Fibroblast of mammary gland (primary cell): ENCODE data around the gene USP3.
"Not testable (repeated sequence)": the region's sequence is repeated elsewhere in the genome, so short reads cannot be mapped to it uniquely, and the experiment has no call there.

Source experiments
- DNase-seq: peaks from one replicate; pipeline ENCODE4 v3.0.0-alpha.2; 2010; ENCODE audit warnings: low read depth
- H3K4me3 ChIP-seq: 2 replicates; pipeline ENCODE4 v1.5.1; 2011; ENCODE audit warnings: low read depth, mild to moderate bottlenecking, low read length, moderate library complexity; ENCODE audit not compliant: control insufficient read depth
- CTCF ChIP-seq: conservative IDR thresholded peaks from 2 replicates; pipeline ENCODE4 v1.5.1; 2011; ENCODE audit warnings: low read depth, low read length, inconsistent platforms; ENCODE audit not compliant: control insufficient read depth, insufficient read depth

Gene USP3

GRCh38 chr15:63517628-63518027 lies 13.2 kb downstream of the USP3 start:
- H3K4me3 ChIP-seq = no peak overlapping the region
- no peak for DNase-seq
- no peak for TF ChIP-seq CTCF

- no peak overlapping the region for H3K4me3 ChIP-seq
- no peak for TF ChIP-seq CTCF
- DNase-seq = no peak
These were observed 14.6 kb downstream of the USP3 start for GRCh38 chr15:63519041-63519440.

GRCh38 chr15:63519548-63520178 lies 15.3 kb downstream of the USP3 start:
- no peak for DNase-seq
- no peak overlapping the region for H3K4me3 ChIP-seq

GRCh38 chr15:63520462-63520861 lies 16.1 kb downstream of the USP3 start:
- not testable (repeated sequence) for DNase-seq, H3K4me3 ChIP-seq

More at GRCh38 chr15:63519548-63520178, 15.3 kb downstream of the USP3 start:
- no peak for TF ChIP-seq CTCF

GRCh38 chr15:63522225-63522578 lies 17.8 kb downstream of the USP3 start:
- no peak for TF ChIP-seq CTCF
- peak; percentile 80 for DNase-seq
- no peak overlapping the region for H3K4me3 ChIP-seq

- no peak for TF ChIP-seq CTCF
- DNase-seq = no peak
- no peak overlapping the region for H3K4me3 ChIP-seq
These were observed 19.1 kb downstream of the USP3 start for GRCh38 chr15:63523306-63523990.

- no peak overlapping the region for H3K4me3 ChIP-seq
- TF ChIP-seq CTCF = no peak
These were observed 20.1 kb downstream of the USP3 start for GRCh38 chr15:63524316-63525015.

More at GRCh38 chr15:63524316-63525015, 20.1 kb downstream of the USP3 start:
- DNase-seq = no peak
